Suprapubic skin (tissue), 4 donors: Measurements from ENCODE around the gene PROX1. TPM values are rescaled to one million over a fixed set of nuclear protein-coding genes. Genes with fewer than 3 reads are reported as not detected.

Experiments
- DNase-seq, 2 donors: peaks; one replicate each; pipeline ENCODE4 v3.0.0-alpha.2; 2019; ENCODE audit warnings: low spot score in 2 of 2
- H3K27ac ChIP-seq: fragments of 200-600 bp; sonication (generic); one replicate; pipeline ENCODE4 v1.5.1; 2019
- H3K27me3 ChIP-seq: fragments of 200-600 bp; sonication (generic); one replicate; pipeline ENCODE4 v1.5.1; 2019
- H3K36me3 ChIP-seq: fragments of 200-600 bp; sonication (generic); one replicate; pipeline ENCODE4 v1.5.1; 2019
- H3K4me1 ChIP-seq: fragments of 200-600 bp; sonication (generic); one replicate; pipeline ENCODE4 v1.5.1; 2019
- H3K4me3 ChIP-seq: fragments of 200-600 bp; sonication (generic); one replicate; pipeline ENCODE4 v1.5.1; 2019; ENCODE audit warnings: mild to moderate bottlenecking
- H3K9me3 ChIP-seq: fragments of 200-600 bp; sonication (generic); one replicate; pipeline ENCODE4 v1.5.1; 2019
- EP300 ChIP-seq: sonication (generic); formaldehyde crosslinking; IDR thresholded peaks from one replicate; pipeline ENCODE4 v1.6.1; 2017; ENCODE audit warnings: antibody characterized with exemption
- POLR2A ChIP-seq, 2 donors: fragments of 450-650 bp; IDR thresholded peaks; one replicate each; pipeline ENCODE4 v1.6.1; 2017; ENCODE audit warnings: antibody characterized with exemption in 2 of 2, mild to moderate bottlenecking in 2 of 2, moderate library complexity in 2 of 2
- POLR2AphosphoS5 ChIP-seq, 3 donors: sonication (generic); formaldehyde crosslinking; IDR thresholded peaks; one replicate each; pipeline ENCODE4 v1.6.1; 2017; ENCODE audit warnings: antibody characterized with exemption in 3 of 3
- WGBS: methylation state at CpG from one replicate; pipeline ENCODE4 v1.1.5; 2018; 5-methylcytosine and 5-hydroxymethylcytosine counted together
- total RNA-seq, 4 donors: library from RNA; depleted of rRNA; stranded (reverse); fragments of >200 nt; gene quantifications; one replicate each; pipeline ENCODE4 v1.1.0, GENCODE V29; 2016
- TF ChIP-seq, protein P1 (sequence below), 2 donors: fragments of 200-600 bp in 1 of 2; fragments of 450-650 bp in 1 of 2; sonication (generic) in 1 of 2; IDR thresholded peaks; one replicate each; pipeline ENCODE4 v1.5.1; 2016 to 2019; ENCODE audit warnings: antibody characterized with exemption in 2 of 2, mild to moderate bottlenecking in 1 of 2, moderate library complexity in 1 of 2

The PROX1 gene
- total RNA-seq, 4 donors from 2014 or later = 0.68 to 1.9 (median 1.3) TPM

GRCh38 chr1:214002060-214002459 lies 14.3 kb downstream of the PROX1 start:
- no peak for DNase-seq
- Histone ChIP-seq H3K9me3 (no peaks in the 10 kb centered on the region), H3K4me3 (no peak overlapping the region), H3K36me3 (no peaks in the 10 kb centered on the region), H3K27ac (no peak overlapping the region), H3K4me1 (no peaks in the 10 kb centered on the region), H3K27me3 (no peaks in the 10 kb centered on the region)
- TF ChIP-seq POLR2A (IDR thresholded peaks at IDR 0.05) = no peak
- TF ChIP-seq EP300 = no peak
- TF ChIP-seq POLR2AphosphoS5 (IDR thresholded peaks at IDR 0.05) = no peak
- TF ChIP-seq, protein P1, sequence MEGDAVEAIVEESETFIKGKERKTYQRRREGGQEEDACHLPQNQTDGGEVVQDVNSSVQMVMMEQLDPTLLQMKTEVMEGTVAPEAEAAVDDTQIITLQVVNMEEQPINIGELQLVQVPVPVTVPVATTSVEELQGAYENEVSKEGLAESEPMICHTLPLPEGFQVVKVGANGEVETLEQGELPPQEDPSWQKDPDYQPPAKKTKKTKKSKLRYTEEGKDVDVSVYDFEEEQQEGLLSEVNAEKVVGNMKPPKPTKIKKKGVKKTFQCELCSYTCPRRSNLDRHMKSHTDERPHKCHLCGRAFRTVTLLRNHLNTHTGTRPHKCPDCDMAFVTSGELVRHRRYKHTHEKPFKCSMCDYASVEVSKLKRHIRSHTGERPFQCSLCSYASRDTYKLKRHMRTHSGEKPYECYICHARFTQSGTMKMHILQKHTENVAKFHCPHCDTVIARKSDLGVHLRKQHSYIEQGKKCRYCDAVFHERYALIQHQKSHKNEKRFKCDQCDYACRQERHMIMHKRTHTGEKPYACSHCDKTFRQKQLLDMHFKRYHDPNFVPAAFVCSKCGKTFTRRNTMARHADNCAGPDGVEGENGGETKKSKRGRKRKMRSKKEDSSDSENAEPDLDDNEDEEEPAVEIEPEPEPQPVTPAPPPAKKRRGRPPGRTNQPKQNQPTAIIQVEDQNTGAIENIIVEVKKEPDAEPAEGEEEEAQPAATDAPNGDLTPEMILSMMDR (IDR thresholded peaks at IDR 0.05) = no peak
- 69% methylated on average over 6 of the region's 6 CpGs for WGBS

DNA sequence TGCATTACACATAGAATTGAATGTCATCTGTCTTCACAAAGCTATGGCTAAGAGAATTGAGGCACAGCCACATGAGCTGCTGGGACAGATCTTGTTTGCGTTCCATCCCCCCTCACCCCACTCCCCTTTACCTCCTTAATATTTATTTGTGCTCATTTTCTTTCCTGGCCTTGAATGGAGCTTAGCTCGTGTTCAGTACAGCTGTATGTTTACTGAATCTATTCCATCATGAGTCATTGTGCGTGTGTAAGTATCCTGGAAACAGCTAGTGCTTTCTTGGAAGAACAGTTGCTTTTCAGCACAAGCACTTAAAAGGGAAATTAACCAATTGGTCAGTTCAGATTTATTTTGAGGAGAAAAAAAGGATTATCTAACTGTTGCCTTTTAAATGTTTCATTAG lies 14.7 kb downstream of the PROX1 start:
- H3K36me3 ChIP-seq = no peaks in the 10 kb centered on the region
- no peak overlapping the region for H3K27ac ChIP-seq
- no peak for DNase-seq
- H3K9me3 ChIP-seq = no peaks in the 10 kb centered on the region
- H3K27me3 ChIP-seq = no peaks in the 10 kb centered on the region
- H3K4me1 ChIP-seq = no peaks in the 10 kb centered on the region
- TF ChIP-seq POLR2A (IDR thresholded peaks at IDR 0.05) (no peak), POLR2AphosphoS5 (IDR thresholded peaks at IDR 0.05) (no peak), EP300 (no peak)
- TF ChIP-seq, protein P1 (IDR thresholded peaks at IDR 0.05) = no peak
- WGBS = 29% methylated on average over 3 of the region's 3 CpGs
- H3K4me3 ChIP-seq = no peak overlapping the region

GRCh38 chr1:214003233-214003632 lies 15.5 kb downstream of the PROX1 start:
- Histone ChIP-seq H3K9me3 (no peaks in the 10 kb centered on the region), H3K4me3 (no peak overlapping the region), H3K27me3 (no peaks in the 10 kb centered on the region), H3K36me3 (no peaks in the 10 kb centered on the region), H3K27ac (no peak overlapping the region), H3K4me1 (no peaks in the 10 kb centered on the region)
- DNase-seq = no peak
- TF ChIP-seq POLR2AphosphoS5 (IDR thresholded peaks at IDR 0.05) = no peak
- no peak for TF ChIP-seq POLR2A (IDR thresholded peaks at IDR 0.05)
- TF ChIP-seq EP300 = no peak
- TF ChIP-seq, protein P1 (IDR thresholded peaks at IDR 0.05) = no peak
- WGBS = 59% methylated on average over 3 of the region's 3 CpGs

- H3K27ac ChIP-seq = no peak overlapping the region
- WGBS = 45% methylated on average over 2 of the region's 2 CpGs
- DNase-seq = no peak
- H3K27me3 ChIP-seq = no peaks in the 10 kb centered on the region
- H3K4me3 ChIP-seq = no peak overlapping the region
- H3K4me1 ChIP-seq = no peaks in the 10 kb centered on the region
- no peaks in the 10 kb centered on the region for H3K9me3 ChIP-seq
- no peaks in the 10 kb centered on the region for H3K36me3 ChIP-seq
- TF ChIP-seq POLR2A (IDR thresholded peaks at IDR 0.05) (no peak), EP300 (no peak), POLR2AphosphoS5 (IDR thresholded peaks at IDR 0.05) (no peak)
- TF ChIP-seq, protein P1 (IDR thresholded peaks at IDR 0.05) = no peak
Measured at GRCh38 chr1:214004014-214004413, 16.2 kb downstream of the PROX1 start.

DNA sequence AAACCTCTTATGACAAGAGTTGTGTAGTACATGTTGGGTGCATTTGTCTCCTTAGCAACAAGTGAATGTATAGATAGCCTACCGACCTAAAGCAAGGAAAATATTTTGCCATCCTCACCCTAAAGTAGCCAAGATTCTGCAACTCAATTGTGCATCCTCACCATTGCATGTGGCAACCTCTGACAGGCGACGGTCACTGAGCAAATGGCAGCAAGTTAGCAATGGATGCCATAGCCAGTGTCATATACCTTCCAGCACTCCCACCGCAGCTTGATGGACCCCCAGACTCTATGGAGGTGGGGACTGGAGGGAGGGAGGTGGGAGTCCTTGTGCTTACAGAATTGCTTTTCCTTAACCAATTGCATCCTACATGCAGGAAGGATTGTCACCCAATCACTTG lies 17.0 kb downstream of the PROX1 start:
- 91% methylated on average over 4 of the region's 4 CpGs for WGBS
- TF ChIP-seq EP300 (no peak), POLR2AphosphoS5 (IDR thresholded peaks at IDR 0.05) (no peak), POLR2A (IDR thresholded peaks at IDR 0.05) (no peak)
- TF ChIP-seq, protein P1 (IDR thresholded peaks at IDR 0.05) = no peak
- H3K27ac ChIP-seq = no peak overlapping the region
- no peak overlapping the region for H3K4me3 ChIP-seq
- H3K27me3 ChIP-seq = no peaks in the 10 kb centered on the region
- H3K9me3 ChIP-seq = no peaks in the 10 kb centered on the region
- H3K4me1 ChIP-seq = no peaks in the 10 kb centered on the region
- no peak for DNase-seq
- H3K36me3 ChIP-seq = no peaks in the 10 kb centered on the region
